NT2/D1 (cell line): ENCODE data around the gene ANAPC7.
"Not testable (repeated sequence)": the region's sequence is repeated elsewhere in the genome, so short reads cannot be mapped to it uniquely, and the experiment has no call there.

Source experiments
- DNase-seq: peaks from one replicate; pipeline ENCODE4 v3.0.0-alpha.2; 2011; ENCODE audit warnings: low read depth, low spot score
- H3K27me3 ChIP-seq: 2 replicates; pipeline ENCODE4 v1.6.0; 2011; ENCODE audit warnings: mild to moderate bottlenecking; ENCODE audit not compliant: insufficient read length, insufficient read depth
- H3K36me3 ChIP-seq: 2 replicates; pipeline ENCODE4 v1.6.1; 2011; ENCODE audit warnings: mild to moderate bottlenecking, low read length, mixed read lengths; ENCODE audit not compliant: insufficient read depth, insufficient read length
- H3K4me1 ChIP-seq: 2 replicates; pipeline ENCODE4 v1.5.1; 2011; ENCODE audit not compliant: insufficient read depth, insufficient read length
- H3K4me3 ChIP-seq: 2 replicates; pipeline ENCODE4 v1.5.1; 2011; ENCODE audit warnings: low read depth; ENCODE audit not compliant: insufficient read length
- H3K9ac ChIP-seq: 2 replicates; pipeline ENCODE4 v1.6.0; 2011; ENCODE audit warnings: low read depth; ENCODE audit not compliant: insufficient read length
- H3K9me3 ChIP-seq: 2 replicates; pipeline ENCODE4 v1.5.1; 2011; ENCODE audit warnings: mild to moderate bottlenecking, low read length; ENCODE audit not compliant: insufficient read depth
- SUZ12 ChIP-seq: IDR thresholded peaks from 2 replicates; pipeline ENCODE4 v1.6.1; 2011; ENCODE audit not compliant: insufficient read length, insufficient read depth; ENCODE audit errors: extremely low read depth
- YY1 ChIP-seq: IDR thresholded peaks from 2 replicates; pipeline ENCODE4 v1.6.1; 2011; ENCODE audit not compliant: insufficient read length, insufficient read depth
- ZNF274 ChIP-seq: IDR thresholded peaks from 2 replicates; pipeline ENCODE4 v1.6.1; 2011; ENCODE audit warnings: mild to moderate bottlenecking, low read depth, low read length

The ANAPC7 gene

GRCh38 chr12:110365489-110366320, 37.8 kb downstream of the ANAPC7 start:
- DNase-seq: no peak
- Histone ChIP-seq H3K9me3 (no peaks in the 10 kb centered on the region), H3K4me1 (peaks cover 4% of the 10 kb centered on the region), H3K36me3 (peaks cover 9% of the 10 kb centered on the region), H3K9ac (no peak overlapping the region), H3K4me3 (no peak overlapping the region), H3K27me3 (no peaks in the 10 kb centered on the region)
- TF ChIP-seq YY1 (no peak), ZNF274 (no peak), SUZ12 (no peak)

- H3K36me3 ChIP-seq: no peaks in the 10 kb centered on the region
These were observed 42.3 kb downstream of the ANAPC7 start for GRCh38 chr12:110361216-110361615.

GRCh38 chr12:110358384-110359097, 45.0 kb downstream of the ANAPC7 start:
- not testable (repeated sequence) for H3K4me1 ChIP-seq, DNase-seq

More at GRCh38 chr12:110361216-110361615, 42.3 kb downstream of the ANAPC7 start:
- TF ChIP-seq ZNF274 (no peak), YY1 (no peak), SUZ12 (no peak)
- Histone ChIP-seq H3K9ac (no peak overlapping the region), H3K9me3 (no peaks in the 10 kb centered on the region), H3K4me1 (no peaks in the 10 kb centered on the region), H3K27me3 (no peaks in the 10 kb centered on the region), H3K4me3 (no peak overlapping the region)
- no peak for DNase-seq

GRCh38 chr12:110355073-110355472, 48.4 kb downstream of the ANAPC7 start:
- Histone ChIP-seq H3K9ac (no peak overlapping the region), H3K36me3 (peaks cover 12% of the 10 kb centered on the region), H3K4me3 (no peak overlapping the region), H3K4me1 (no peaks in the 10 kb centered on the region), H3K9me3 (no peaks in the 10 kb centered on the region), H3K27me3 (no peaks in the 10 kb centered on the region)
- TF ChIP-seq SUZ12: no peak
- TF ChIP-seq YY1: no peak
- TF ChIP-seq ZNF274: no peak
- peak; percentile 25 for DNase-seq

More at GRCh38 chr12:110358384-110359097, 45.0 kb downstream of the ANAPC7 start:
- H3K27me3 ChIP-seq, H3K9ac ChIP-seq, H3K9me3 ChIP-seq, H3K4me3 ChIP-seq, H3K36me3 ChIP-seq: not testable (repeated sequence)

GRCh38 chr12:110354172-110354780, 49.2 kb downstream of the ANAPC7 start:
- TF ChIP-seq YY1: no peak
- no peak for TF ChIP-seq ZNF274
- no peak for TF ChIP-seq SUZ12
- H3K9ac ChIP-seq: no peak overlapping the region
- H3K4me3 ChIP-seq: no peak overlapping the region
- no peaks in the 10 kb centered on the region for H3K27me3 ChIP-seq
- DNase-seq: no peak
- no peaks in the 10 kb centered on the region for H3K9me3 ChIP-seq
- H3K36me3 ChIP-seq: peaks cover 20% of the 10 kb centered on the region
- H3K4me1 ChIP-seq: no peaks in the 10 kb centered on the region

- DNase-seq: no peak
- H3K9ac ChIP-seq: no peak overlapping the region
- H3K4me1 ChIP-seq: no peaks in the 10 kb centered on the region
- H3K4me3 ChIP-seq: no peak overlapping the region
- no peaks in the 10 kb centered on the region for H3K9me3 ChIP-seq
- no peaks in the 10 kb centered on the region for H3K27me3 ChIP-seq
- TF ChIP-seq YY1: no peak
- no peak for TF ChIP-seq ZNF274
- TF ChIP-seq SUZ12: no peak
- peaks cover 29% of the 10 kb centered on the region for H3K36me3 ChIP-seq
These were observed 50.1 kb downstream of the ANAPC7 start for GRCh38 chr12:110353211-110353965.

GRCh38 chr12:110352401-110352800, 51.1 kb downstream of the ANAPC7 start:
- Histone ChIP-seq H3K27me3 (no peaks in the 10 kb centered on the region), H3K36me3 (peaks cover 39% of the 10 kb centered on the region), H3K9me3 (no peaks in the 10 kb centered on the region), H3K4me3 (no peak overlapping the region), H3K4me1 (no peaks in the 10 kb centered on the region), H3K9ac (no peak overlapping the region)
- TF ChIP-seq ZNF274: no peak
- no peak for TF ChIP-seq YY1
- TF ChIP-seq SUZ12: no peak
- DNase-seq: no peak
